ENCODE measurements around the gene NPAS3.

Gene NPAS3

GRCh38 chr14:33317675-33318074, 379.0 kb downstream of the NPAS3 start:
- DNase-seq (ENCODE audit: low read depth in 2 of 2), result no peak

- DNase-seq (ENCODE audit: low read depth in 2 of 2), result no peak
Measured at GRCh38 chr14:33323979-33324378, 385.3 kb downstream of the NPAS3 start.

- no peak for DNase-seq (ENCODE audit: low read depth in 2 of 2)
Measured at GRCh38 chr14:33331176-33331949, 392.7 kb downstream of the NPAS3 start.

GRCh38 chr14:33332497-33332896, 393.8 kb downstream of the NPAS3 start:
- DNase-seq (ENCODE audit: low read depth in 2 of 2), result no peak

- DNase-seq (ENCODE audit: low read depth in 2 of 2), result no peak
Measured at GRCh38 chr14:33335366-33335765, 396.7 kb downstream of the NPAS3 start.

- DNase-seq (ENCODE audit: low read depth in 2 of 2), result no peak
Measured at GRCh38 chr14:33342299-33342974, 403.8 kb downstream of the NPAS3 start.

GRCh38 chr14:33343016-33343415, 404.3 kb downstream of the NPAS3 start:
- DNase-seq (ENCODE audit: low read depth in 2 of 2), result no peak

- no peak for DNase-seq (ENCODE audit: low read depth in 2 of 2)
Measured at GRCh38 chr14:33347796-33348195, 409.1 kb downstream of the NPAS3 start.

GRCh38 chr14:33348510-33348909, 409.8 kb downstream of the NPAS3 start:
- no peak for DNase-seq (ENCODE audit: low read depth in 2 of 2)

GRCh38 chr14:33349871-33350270, 411.2 kb downstream of the NPAS3 start:
- DNase-seq (ENCODE audit: low read depth in 2 of 2), result no peak

GRCh38 chr14:33350366-33350990, 411.8 kb downstream of the NPAS3 start:
- no peak for DNase-seq (ENCODE audit: low read depth in 2 of 2)

- DNase-seq (ENCODE audit: low read depth in 2 of 2), result no peak
Measured at GRCh38 chr14:33352821-33353220, 414.1 kb downstream of the NPAS3 start.

- DNase-seq (ENCODE audit: low read depth in 2 of 2), result no peak
Measured at GRCh38 chr14:33356181-33356580, 417.5 kb downstream of the NPAS3 start.

GRCh38 chr14:33357225-33358010, 418.7 kb downstream of the NPAS3 start:
- DNase-seq (ENCODE audit: low read depth in 2 of 2), result no peak

GRCh38 chr14:33359288-33359881, 420.7 kb downstream of the NPAS3 start:
- DNase-seq (ENCODE audit: low read depth in 2 of 2), result no peak

- DNase-seq (ENCODE audit: low read depth in 2 of 2), result no peak
Measured at GRCh38 chr14:33362934-33363333, 424.3 kb downstream of the NPAS3 start.

GRCh38 chr14:33363682-33364081, 425.0 kb downstream of the NPAS3 start:
- no peak for DNase-seq (ENCODE audit: low read depth in 2 of 2)

GRCh38 chr14:33364466-33364865, 425.8 kb downstream of the NPAS3 start:
- no peak for DNase-seq (ENCODE audit: low read depth in 2 of 2)

- no peak for DNase-seq (ENCODE audit: low read depth in 2 of 2)
Measured at GRCh38 chr14:33369041-33369440, 430.4 kb downstream of the NPAS3 start.

- DNase-seq (ENCODE audit: low read depth in 2 of 2), result no peak
Measured at GRCh38 chr14:33369972-33370371, 431.3 kb downstream of the NPAS3 start.

- DNase-seq (ENCODE audit: low read depth in 2 of 2), result no peak
Measured at GRCh38 chr14:33370426-33370825, 431.7 kb downstream of the NPAS3 start.

- no peak for DNase-seq (ENCODE audit: low read depth in 2 of 2)
Measured at GRCh38 chr14:33375196-33375595, 436.5 kb downstream of the NPAS3 start.

All from activated CD8-positive, alpha-beta memory T cell treated with anti-CD3 and anti-CD28 coated beads for 4 hours (primary cell).